GM19467 (cell line): Measurements from ENCODE around the gene MYOM3.

Source experiments
- ATAC-seq: cut with Tn5 transposase; IDR thresholded peaks from one replicate; pipeline ENCODE4 v1.9.1; 2021; ENCODE audit warnings: mild to moderate bottlenecking, moderate library complexity; ENCODE audit not compliant: unreplicated experiment

Gene MYOM3

GRCh38 chr1:24117722-24118409 lies 5.9 kb upstream of the MYOM3 start:
- ATAC-seq, result no peak

GRCh38 chr1:24117132-24117531 lies 5.2 kb upstream of the MYOM3 start:
- ATAC-seq, result no peak

GRCh38 chr1:24114753-24115152 lies 2.8 kb upstream of the MYOM3 start:
- ATAC-seq, result no peak

GRCh38 chr1:24113641-24114033 lies 1.7 kb upstream of the MYOM3 start:
- ATAC-seq, result no peak

- no peak for ATAC-seq
Observed at GRCh38 chr1:24111262-24111995, 506 bp downstream of the MYOM3 start.

GRCh38 chr1:24110642-24111261 lies 1.2 kb downstream of the MYOM3 start:
- no peak for ATAC-seq

GRCh38 chr1:24109686-24110475 lies 2.1 kb downstream of the MYOM3 start:
- ATAC-seq, result no peak

GRCh38 chr1:24109166-24109483 lies 2.8 kb downstream of the MYOM3 start:
- ATAC-seq, result no peak

- no peak for ATAC-seq
Observed at GRCh38 chr1:24108334-24109165, 3.4 kb downstream of the MYOM3 start.

- ATAC-seq, result no peak
Observed at GRCh38 chr1:24107462-24108138, 4.3 kb downstream of the MYOM3 start.

GRCh38 chr1:24105368-24106160 lies 6.4 kb downstream of the MYOM3 start:
- ATAC-seq, result no peak

GRCh38 chr1:24104854-24105253 lies 7.1 kb downstream of the MYOM3 start:
- ATAC-seq, result no peak

GRCh38 chr1:24103879-24104278 lies 8.1 kb downstream of the MYOM3 start:
- ATAC-seq, result no peak

- no peak for ATAC-seq
Observed at GRCh38 chr1:24103408-24103807, 8.5 kb downstream of the MYOM3 start.

GRCh38 chr1:24102961-24103360 lies 9.0 kb downstream of the MYOM3 start:
- ATAC-seq, result no peak

GRCh38 chr1:24101796-24102586 lies 9.9 kb downstream of the MYOM3 start:
- no peak for ATAC-seq

GRCh38 chr1:24100945-24101737 lies 10.8 kb downstream of the MYOM3 start:
- no peak for ATAC-seq
